ENCODE results near the gene LRBA.

Gene LRBA

GRCh38 chr4:150648123-150648522 is 367.0 kb downstream of the LRBA start:
- TF ChIP-seq POLR2A (IDR thresholded peaks at IDR 0.05; ENCODE audit: low read depth, low read length), result no peak
- no peak for TF ChIP-seq TAF1 (IDR thresholded peaks at IDR 0.05; ENCODE audit: borderline replicate concordance, low read depth, low read length)
- TF ChIP-seq POLR2AphosphoS5 (IDR thresholded peaks at IDR 0.05; ENCODE audit: low read depth, low read length), result no peak
- no peak for FAIRE-seq

GRCh38 chr4:150647008-150647407 is 368.1 kb downstream of the LRBA start:
- TF ChIP-seq TAF1 (IDR thresholded peaks at IDR 0.05; ENCODE audit: borderline replicate concordance, low read depth, low read length) (no peak), POLR2A (IDR thresholded peaks at IDR 0.05; ENCODE audit: low read depth, low read length) (no peak), POLR2AphosphoS5 (IDR thresholded peaks at IDR 0.05; ENCODE audit: low read depth, low read length) (no peak)
- DNase-seq (ENCODE audit: insufficient read length) (no peak), FAIRE-seq (no peak)

More at GRCh38 chr4:150648123-150648522, 367.0 kb downstream of the LRBA start:
- DNase-seq (ENCODE audit: insufficient read length), result no peak

- TF ChIP-seq POLR2A (IDR thresholded peaks at IDR 0.05; ENCODE audit: low read depth, low read length) (no peak), TAF1 (IDR thresholded peaks at IDR 0.05; ENCODE audit: borderline replicate concordance, low read depth, low read length) (no peak), POLR2AphosphoS5 (IDR thresholded peaks at IDR 0.05; ENCODE audit: low read depth, low read length) (no peak)
- no peak for DNase-seq (ENCODE audit: insufficient read length)
- FAIRE-seq, result no peak
Observed at GRCh38 chr4:150641612-150642011, 373.5 kb downstream of the LRBA start.

- FAIRE-seq (peak; percentile 61), DNase-seq (ENCODE audit: insufficient read length) (no peak)
- TF ChIP-seq TAF1 (IDR thresholded peaks at IDR 0.05; ENCODE audit: borderline replicate concordance, low read depth, low read length), result no peak
- no peak for TF ChIP-seq POLR2A (IDR thresholded peaks at IDR 0.05; ENCODE audit: low read depth, low read length)
- TF ChIP-seq POLR2AphosphoS5 (IDR thresholded peaks at IDR 0.05; ENCODE audit: low read depth, low read length), result no peak
Observed at GRCh38 chr4:150632639-150633038, 382.4 kb downstream of the LRBA start.

GRCh38 chr4:150628073-150628472 is 387.0 kb downstream of the LRBA start:
- DNase-seq (ENCODE audit: insufficient read length) (no peak), FAIRE-seq (no peak)
- no peak for TF ChIP-seq TAF1 (IDR thresholded peaks at IDR 0.05; ENCODE audit: borderline replicate concordance, low read depth, low read length)
- no peak for TF ChIP-seq POLR2A (IDR thresholded peaks at IDR 0.05; ENCODE audit: low read depth, low read length)
- no peak for TF ChIP-seq POLR2AphosphoS5 (IDR thresholded peaks at IDR 0.05; ENCODE audit: low read depth, low read length)

GRCh38 chr4:150625033-150625432 is 390.1 kb downstream of the LRBA start:
- TF ChIP-seq POLR2AphosphoS5 (IDR thresholded peaks at IDR 0.05; ENCODE audit: low read depth, low read length) (no peak), POLR2A (IDR thresholded peaks at IDR 0.05; ENCODE audit: low read depth, low read length) (no peak), TAF1 (IDR thresholded peaks at IDR 0.05; ENCODE audit: borderline replicate concordance, low read depth, low read length) (no peak)
- DNase-seq (ENCODE audit: insufficient read length) (no peak), FAIRE-seq (peak; percentile 27)

GRCh38 chr4:150624055-150624454 is 391.0 kb downstream of the LRBA start:
- FAIRE-seq, result no peak
- TF ChIP-seq POLR2A (IDR thresholded peaks at IDR 0.05; ENCODE audit: low read depth, low read length), result no peak
- no peak for TF ChIP-seq TAF1 (IDR thresholded peaks at IDR 0.05; ENCODE audit: borderline replicate concordance, low read depth, low read length)
- no peak for TF ChIP-seq POLR2AphosphoS5 (IDR thresholded peaks at IDR 0.05; ENCODE audit: low read depth, low read length)

GRCh38 chr4:150619042-150619441 is 396.0 kb downstream of the LRBA start:
- no peak for TF ChIP-seq TAF1 (IDR thresholded peaks at IDR 0.05; ENCODE audit: borderline replicate concordance, low read depth, low read length)
- FAIRE-seq, result no peak
- no peak for DNase-seq (ENCODE audit: insufficient read length)

More at GRCh38 chr4:150624055-150624454, 391.0 kb downstream of the LRBA start:
- no peak for DNase-seq (ENCODE audit: insufficient read length)

GRCh38 chr4:150609131-150609530 is 406.0 kb downstream of the LRBA start:
- DNase-seq (ENCODE audit: insufficient read length), result no peak

GRCh38 chr4:150600812-150601445 is 414.2 kb downstream of the LRBA start:
- DNase-seq (ENCODE audit: insufficient read length), result no peak
- no peak for TF ChIP-seq POLR2AphosphoS5 (IDR thresholded peaks at IDR 0.05; ENCODE audit: low read depth, low read length)
- FAIRE-seq, result no peak

More at GRCh38 chr4:150609131-150609530, 406.0 kb downstream of the LRBA start:
- no peak for FAIRE-seq
- no peak for TF ChIP-seq POLR2AphosphoS5 (IDR thresholded peaks at IDR 0.05; ENCODE audit: low read depth, low read length)
- no peak for TF ChIP-seq TAF1 (IDR thresholded peaks at IDR 0.05; ENCODE audit: borderline replicate concordance, low read depth, low read length)
- TF ChIP-seq POLR2A (IDR thresholded peaks at IDR 0.05; ENCODE audit: low read depth, low read length), result no peak

GRCh38 chr4:150599547-150599946 is 415.5 kb downstream of the LRBA start:
- DNase-seq (ENCODE audit: insufficient read length) (no peak), FAIRE-seq (no peak)
- TF ChIP-seq POLR2AphosphoS5 (IDR thresholded peaks at IDR 0.05; ENCODE audit: low read depth, low read length) (no peak), TAF1 (IDR thresholded peaks at IDR 0.05; ENCODE audit: borderline replicate concordance, low read depth, low read length) (no peak), POLR2A (IDR thresholded peaks at IDR 0.05; ENCODE audit: low read depth, low read length) (no peak)

GRCh38 chr4:150598909-150599308 is 416.2 kb downstream of the LRBA start:
- FAIRE-seq, result peak; percentile 38
- no peak for TF ChIP-seq TAF1 (IDR thresholded peaks at IDR 0.05; ENCODE audit: borderline replicate concordance, low read depth, low read length)
- TF ChIP-seq POLR2AphosphoS5 (IDR thresholded peaks at IDR 0.05; ENCODE audit: low read depth, low read length), result no peak
- no peak for TF ChIP-seq POLR2A (IDR thresholded peaks at IDR 0.05; ENCODE audit: low read depth, low read length)
- no peak for DNase-seq (ENCODE audit: insufficient read length)

Data from GM12892 (cell line).